HUES64 (cell line): Measurements from ENCODE around the gene LYSMD1.

Experiments used
- H3K27ac ChIP-seq: 2 replicates; pipeline ENCODE4 v1.7.0; 2013; ENCODE audit warnings: low read depth, low read length, inconsistent platforms
- H3K27me3 ChIP-seq: 2 replicates; pipeline ENCODE4 v1.6.1; 2013; ENCODE audit warnings: mild to moderate bottlenecking, low read length; ENCODE audit not compliant: insufficient read depth
- H3K36me3 ChIP-seq: 2 replicates; pipeline ENCODE4 v1.6.1; 2013; ENCODE audit warnings: mild to moderate bottlenecking, low read length; ENCODE audit not compliant: insufficient read depth
- H3K4me1 ChIP-seq: 2 replicates; pipeline ENCODE4 v1.6.1; 2013; ENCODE audit warnings: mild to moderate bottlenecking, low read length, moderate library complexity; ENCODE audit not compliant: insufficient read depth
- H3K4me3 ChIP-seq: 2 replicates; pipeline ENCODE4 v1.5.1; 2013; ENCODE audit warnings: mild to moderate bottlenecking, low read length, moderate library complexity
- H3K9ac ChIP-seq: 2 replicates; pipeline ENCODE4 v1.6.1; 2013; ENCODE audit warnings: mild to moderate bottlenecking, low read depth, low read length
- H3K9me3 ChIP-seq: 2 replicates; pipeline ENCODE4 v1.6.1; 2013; ENCODE audit warnings: low read depth, low read length; ENCODE audit not compliant: insufficient read depth
- WGBS: fragments of 150-250, 120-280 bp; methylation state at CpG from one replicate; pipeline ENCODE4 v1.1.7; 2013; ENCODE audit warnings: missing lambda C conversion rate; 5-methylcytosine and 5-hydroxymethylcytosine counted together

The LYSMD1 gene

DNA sequence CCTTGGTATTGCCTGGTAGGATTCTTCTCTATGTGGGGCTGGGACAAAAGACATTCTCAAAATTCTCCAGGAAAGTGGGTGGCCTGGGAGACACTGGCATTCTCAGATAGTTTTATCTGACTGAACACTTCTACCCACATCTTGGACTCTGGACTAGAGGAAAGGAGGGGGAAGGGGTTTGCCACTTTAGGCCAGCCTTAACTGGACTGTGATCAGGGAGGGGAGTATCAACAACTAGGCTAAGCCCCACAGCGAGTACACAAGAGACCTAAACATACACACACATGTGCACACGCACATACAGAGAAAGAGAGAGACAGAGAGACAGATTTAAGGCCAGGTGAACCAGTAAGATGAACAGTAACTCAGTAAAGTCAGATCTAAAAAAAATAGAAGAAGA, 18.0 kb downstream of the LYSMD1 start:
- WGBS: 100% methylated on average over 1 of the region's 2 CpGs
- Histone ChIP-seq H3K27ac (no peak overlapping the region), H3K4me3 (no peak overlapping the region), H3K9me3 (no peaks in the 10 kb centered on the region), H3K4me1 (peaks cover 28% of the 10 kb centered on the region), H3K27me3 (peaks cover 30% of the 10 kb centered on the region), H3K36me3 (no peaks in the 10 kb centered on the region), H3K9ac (no peak overlapping the region)

DNA sequence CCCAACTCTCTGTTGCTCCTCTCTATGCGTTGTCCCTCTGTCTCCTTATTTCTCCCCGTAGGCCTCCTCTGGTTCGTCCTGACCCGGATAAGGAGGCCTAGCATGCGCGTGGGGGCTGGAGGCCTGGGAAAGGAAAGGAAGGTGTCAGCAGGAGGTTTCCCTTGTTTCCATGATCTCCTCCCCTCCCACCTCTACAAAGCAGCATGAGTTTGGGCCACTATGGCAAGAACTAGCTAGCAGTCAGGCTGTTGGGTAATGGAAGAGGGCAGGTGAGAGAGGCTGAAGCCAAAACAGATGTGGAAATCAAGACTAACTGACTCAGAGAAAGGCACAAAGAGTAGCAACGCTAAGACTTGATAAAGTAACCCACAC, 18.6 kb downstream of the LYSMD1 start:
- peak overlapping the region; percentile 3; the same call in 1 of the 2 replicates for H3K9ac ChIP-seq
- WGBS: 10% methylated on average over 4 of the region's 7 CpGs
- peaks cover 28% of the 10 kb centered on the region for H3K4me1 ChIP-seq
- no peak overlapping the region for H3K27ac ChIP-seq
- no peaks in the 10 kb centered on the region for H3K36me3 ChIP-seq
- H3K4me3 ChIP-seq: peak overlapping the region; percentile 85
- peaks cover 30% of the 10 kb centered on the region for H3K27me3 ChIP-seq
- no peaks in the 10 kb centered on the region for H3K9me3 ChIP-seq

DNA sequence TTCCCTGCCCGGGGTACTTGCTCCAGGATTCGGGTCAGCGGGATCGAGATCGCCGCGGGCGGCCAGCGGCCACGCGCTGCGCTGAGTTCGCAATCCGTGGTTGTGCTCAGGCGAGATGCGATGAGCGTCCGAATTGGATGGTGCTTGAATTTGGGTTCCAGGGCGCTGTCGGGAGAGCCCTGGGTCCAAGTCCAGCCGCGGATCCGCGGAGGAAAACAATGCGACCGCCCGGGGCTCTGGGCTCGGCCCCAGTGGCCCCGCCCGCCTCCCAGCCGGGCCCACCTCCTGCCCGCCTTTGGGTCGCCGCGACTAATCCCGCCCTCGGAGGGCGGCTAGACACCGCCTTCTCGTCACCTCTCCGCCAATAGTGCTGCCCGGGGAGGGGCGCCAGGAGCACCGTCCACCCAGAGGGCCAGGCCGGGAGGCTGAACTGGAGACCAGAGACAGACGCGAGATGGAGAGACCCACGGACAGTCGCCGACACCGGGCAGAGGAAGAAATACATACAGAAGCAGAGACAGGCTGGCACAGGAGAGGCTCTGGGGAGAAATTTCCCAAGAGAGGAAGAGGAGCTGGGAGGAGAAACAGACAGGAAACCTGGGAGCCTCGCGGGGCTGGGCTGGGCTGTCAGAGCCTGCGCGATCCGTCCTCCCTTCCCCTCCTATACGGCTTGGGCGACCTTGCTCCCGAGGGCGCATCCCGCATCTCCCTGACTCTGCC, 19.1 kb downstream of the LYSMD1 start, which contains the start of gene SEMA6C:
Gene SEMA6C, minus strand, starts transcription at position 220 of the 720 bp plus-strand sequence. CDS start 4,010 bp downstream, outside the sequence.
- Histone ChIP-seq H3K27ac (no peak within 1 kb of the TSS), H3K9ac (peak within 1 kb of the TSS; percentile 65), H3K27me3 (peaks cover 30% of the 10 kb centered on the region), H3K9me3 (no peaks in the 10 kb centered on the region), H3K4me3 (peak within 1 kb of the TSS; percentile 85), H3K4me1 (peaks cover 28% of the 10 kb centered on the region), H3K36me3 (no peaks in the 10 kb centered on the region)
- under 1% methylated on average over 61 of the region's 61 CpGs for WGBS

DNA sequence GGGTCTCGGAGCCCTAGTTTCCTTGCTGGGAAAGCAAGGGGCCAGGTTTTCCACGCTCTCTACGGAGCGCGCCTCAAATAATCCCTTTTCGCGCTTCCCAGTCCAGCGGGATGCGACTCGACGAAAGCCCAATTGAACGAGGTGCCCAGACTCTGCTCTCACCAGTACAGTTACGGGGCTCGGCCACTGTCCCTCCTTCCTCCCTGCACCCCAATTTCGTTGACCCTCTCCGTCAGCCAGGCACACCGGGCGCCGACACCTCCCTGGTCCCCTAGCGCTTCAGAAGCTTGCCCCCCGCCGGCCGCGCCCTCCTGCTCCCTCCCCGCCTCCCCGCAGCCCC, 19.7 kb downstream of the LYSMD1 start:
- H3K27me3 ChIP-seq: peaks cover 30% of the 10 kb centered on the region
- H3K9me3 ChIP-seq: no peaks in the 10 kb centered on the region
- H3K27ac ChIP-seq: no peak overlapping the region
- peak overlapping the region; percentile 85 for H3K4me3 ChIP-seq
- peaks cover 28% of the 10 kb centered on the region for H3K4me1 ChIP-seq
- under 1% methylated on average over 26 of the region's 26 CpGs for WGBS
- peak overlapping the region; percentile 65 for H3K9ac ChIP-seq
- no peaks in the 10 kb centered on the region for H3K36me3 ChIP-seq

DNA sequence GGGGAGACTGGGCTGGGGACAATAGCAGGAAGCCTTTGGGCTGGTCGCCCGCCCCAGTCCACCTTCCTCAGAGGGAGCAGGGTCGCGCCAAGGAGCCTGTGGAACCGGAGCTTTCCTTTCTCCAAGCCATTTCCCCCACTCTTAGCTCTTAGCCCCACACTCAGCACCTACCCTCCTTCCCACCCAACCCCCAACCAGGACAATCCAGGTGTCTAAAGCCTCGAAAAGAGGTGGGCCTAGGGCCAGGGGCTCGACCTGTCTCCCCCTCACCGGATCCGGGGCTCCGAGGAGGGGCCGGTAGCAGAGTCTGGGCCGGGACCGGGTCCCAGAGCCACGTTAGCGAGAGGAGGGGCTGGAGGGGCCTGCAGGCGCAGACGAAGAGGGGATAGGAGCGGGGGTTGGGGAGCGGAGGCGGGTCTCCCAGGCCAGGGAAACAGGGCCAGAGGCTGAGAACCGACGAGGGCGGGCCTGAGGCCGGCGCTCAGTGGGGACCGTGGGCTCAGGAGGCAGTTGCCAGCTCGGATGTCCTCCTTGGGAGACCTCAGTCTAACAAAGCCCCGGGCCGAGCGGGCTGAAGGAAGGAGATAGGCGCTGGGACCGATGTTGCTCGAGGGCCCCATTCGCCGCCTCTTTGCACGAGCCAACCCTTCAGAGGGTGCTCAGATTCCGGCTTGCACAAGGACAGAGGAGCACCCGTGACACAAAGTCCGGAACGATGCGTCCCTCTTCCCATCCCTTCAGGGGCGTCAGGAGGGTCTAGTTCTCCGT, 20.2 kb downstream of the LYSMD1 start:
- Histone ChIP-seq H3K36me3 (no peaks in the 10 kb centered on the region), H3K9me3 (no peaks in the 10 kb centered on the region), H3K4me3 (peak overlapping the region; percentile 85), H3K27ac (no peak overlapping the region), H3K27me3 (peaks cover 30% of the 10 kb centered on the region), H3K9ac (peak overlapping the region; percentile 65), H3K4me1 (peaks cover 28% of the 10 kb centered on the region)
- 6% methylated on average over 43 of the region's 43 CpGs for WGBS

DNA sequence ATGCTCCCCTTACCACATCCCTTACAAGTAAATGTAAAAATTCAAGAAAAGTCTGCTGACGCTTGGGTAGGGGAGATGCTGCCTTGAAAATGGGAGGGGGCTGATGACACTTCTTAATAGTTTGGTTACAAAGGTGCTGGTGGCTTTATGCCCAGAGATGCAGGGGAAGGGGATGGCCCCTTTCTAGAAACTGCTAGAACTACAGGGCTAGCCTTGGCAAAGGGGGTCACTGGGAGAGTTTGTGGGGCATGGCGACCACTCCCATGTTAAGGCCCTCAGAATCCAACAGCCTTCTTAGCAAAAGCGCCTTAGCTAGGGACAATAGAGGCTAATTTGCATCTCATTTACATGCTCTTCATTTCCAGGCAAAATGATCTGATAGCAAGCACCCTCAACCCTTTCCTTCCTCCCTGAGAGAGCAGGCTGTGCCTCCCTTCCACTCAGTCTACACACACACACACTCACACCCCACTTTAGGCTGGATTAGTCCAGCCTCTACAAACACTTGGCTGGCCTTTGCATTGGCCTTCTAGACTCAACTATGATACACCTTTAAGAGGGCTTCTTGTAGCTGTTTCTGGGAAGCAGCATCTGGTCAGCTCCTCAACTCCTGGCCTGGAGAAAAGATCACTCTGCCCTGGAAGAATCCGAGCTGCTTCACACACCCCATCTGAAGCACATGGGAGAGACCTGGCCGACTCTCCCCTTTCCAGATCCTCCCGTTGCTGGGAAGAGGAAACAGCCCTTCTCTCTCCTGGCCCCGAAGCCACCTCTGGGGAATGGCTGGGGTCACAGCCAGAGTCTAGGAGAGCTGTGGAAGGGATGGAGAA, 21.0 kb downstream of the LYSMD1 start:
- H3K4me3 ChIP-seq: peak overlapping the region; percentile 85
- H3K27ac ChIP-seq: no peak overlapping the region
- peaks cover 5% of the 10 kb centered on the region; the same call in 1 of the 2 replicates for H3K36me3 ChIP-seq
- H3K9ac ChIP-seq: peak overlapping the region; percentile 46; the same call in 1 of the 2 replicates
- H3K27me3 ChIP-seq: peaks cover 30% of the 10 kb centered on the region
- H3K4me1 ChIP-seq: peaks cover 28% of the 10 kb centered on the region
- WGBS: 51% methylated on average over 7 of the region's 7 CpGs
- no peaks in the 10 kb centered on the region for H3K9me3 ChIP-seq

DNA sequence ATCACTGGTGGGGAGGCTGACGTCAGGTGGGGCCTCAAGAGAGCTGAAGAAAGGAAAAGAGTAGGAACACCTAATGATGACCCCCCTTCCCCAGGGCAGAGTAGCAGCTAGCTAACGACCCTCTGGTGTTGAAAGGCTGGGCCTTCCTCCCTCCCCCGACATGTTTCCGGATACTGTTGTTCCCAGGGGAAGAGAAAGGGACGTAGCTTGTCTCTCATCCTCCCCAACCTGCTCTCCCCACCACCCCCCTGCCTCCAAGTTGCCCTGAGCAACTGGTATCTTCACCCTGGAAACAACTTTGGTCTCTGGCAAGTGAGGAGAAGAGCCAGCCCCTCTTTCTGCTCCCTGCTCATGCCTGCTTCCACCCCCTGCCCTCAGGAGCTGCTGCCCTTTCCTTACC, 21.7 kb downstream of the LYSMD1 start:
- H3K27ac ChIP-seq: no peak overlapping the region
- no peaks in the 10 kb centered on the region for H3K9me3 ChIP-seq
- 45% methylated on average over 4 of the region's 5 CpGs for WGBS
- H3K27me3 ChIP-seq: peaks cover 30% of the 10 kb centered on the region
- no peak overlapping the region; the same call in 1 of the 2 replicates for H3K4me3 ChIP-seq
- H3K36me3 ChIP-seq: peaks cover 9% of the 10 kb centered on the region
- peaks cover 28% of the 10 kb centered on the region for H3K4me1 ChIP-seq
- no peak overlapping the region for H3K9ac ChIP-seq

DNA sequence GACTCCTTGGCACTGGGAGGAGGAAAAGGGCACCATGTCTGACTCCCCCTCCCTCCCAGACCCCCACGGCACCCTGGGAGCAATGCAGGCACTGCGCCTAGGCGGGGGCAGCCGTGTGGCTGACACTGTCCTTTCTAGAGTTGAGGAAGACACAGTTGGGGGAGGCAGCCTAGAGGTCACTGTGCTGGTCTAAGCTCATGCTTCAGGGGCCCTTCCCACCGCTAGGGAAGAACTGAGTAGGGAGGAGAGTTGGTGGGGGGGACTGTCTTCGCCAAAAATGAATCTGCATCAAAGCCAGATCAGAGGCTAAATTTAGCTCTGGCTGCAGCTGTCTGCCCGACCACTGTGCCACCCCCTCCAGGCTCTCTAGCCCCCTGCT, 22.7 kb downstream of the LYSMD1 start:
- no peak overlapping the region for H3K4me3 ChIP-seq
- WGBS: 55% methylated on average over 7 of the region's 7 CpGs
- no peak overlapping the region for H3K27ac ChIP-seq
- no peak overlapping the region for H3K9ac ChIP-seq
- H3K4me1 ChIP-seq: peaks cover 28% of the 10 kb centered on the region
- H3K27me3 ChIP-seq: peaks cover 24% of the 10 kb centered on the region
- H3K36me3 ChIP-seq: peaks cover 11% of the 10 kb centered on the region
- H3K9me3 ChIP-seq: no peaks in the 10 kb centered on the region

DNA sequence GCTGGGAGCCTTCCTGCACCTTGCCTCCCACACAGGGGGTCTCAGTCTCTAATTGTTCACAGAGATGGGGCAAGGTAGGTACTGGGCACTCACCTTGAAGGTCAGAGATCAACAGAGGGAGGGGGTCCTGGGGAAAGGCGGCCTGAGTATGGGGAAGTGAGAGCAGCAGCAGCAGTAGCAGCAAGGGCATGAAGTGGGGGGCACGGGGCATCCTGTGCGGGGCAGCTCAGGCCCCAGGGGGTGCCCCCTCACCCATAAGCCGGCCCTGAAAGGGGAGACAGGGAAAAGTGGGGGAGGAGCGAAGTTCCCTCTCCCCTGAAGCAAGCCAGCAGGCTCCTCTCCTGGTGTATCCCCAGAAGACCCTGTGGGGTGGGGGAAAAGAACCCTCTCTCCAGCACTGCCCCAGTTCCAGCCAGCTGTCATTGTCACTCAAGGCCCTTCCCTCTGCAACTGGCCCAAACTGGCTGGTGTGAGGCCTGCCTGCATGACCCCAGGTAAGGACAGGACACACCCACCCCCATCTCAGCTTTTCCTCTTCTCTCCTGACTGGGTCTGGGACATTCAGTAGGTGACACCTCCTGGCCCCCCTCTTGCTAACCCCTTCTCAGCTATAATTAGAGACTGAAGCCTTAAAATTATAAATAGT, 23.2 kb downstream of the LYSMD1 start:
- Histone ChIP-seq H3K36me3 (peaks cover 11% of the 10 kb centered on the region), H3K4me3 (no peak overlapping the region), H3K27me3 (peaks cover 19% of the 10 kb centered on the region), H3K9me3 (no peaks in the 10 kb centered on the region), H3K4me1 (peaks cover 28% of the 10 kb centered on the region), H3K9ac (no peak overlapping the region), H3K27ac (no peak overlapping the region)
- 93% methylated on average over 4 of the region's 5 CpGs for WGBS

DNA sequence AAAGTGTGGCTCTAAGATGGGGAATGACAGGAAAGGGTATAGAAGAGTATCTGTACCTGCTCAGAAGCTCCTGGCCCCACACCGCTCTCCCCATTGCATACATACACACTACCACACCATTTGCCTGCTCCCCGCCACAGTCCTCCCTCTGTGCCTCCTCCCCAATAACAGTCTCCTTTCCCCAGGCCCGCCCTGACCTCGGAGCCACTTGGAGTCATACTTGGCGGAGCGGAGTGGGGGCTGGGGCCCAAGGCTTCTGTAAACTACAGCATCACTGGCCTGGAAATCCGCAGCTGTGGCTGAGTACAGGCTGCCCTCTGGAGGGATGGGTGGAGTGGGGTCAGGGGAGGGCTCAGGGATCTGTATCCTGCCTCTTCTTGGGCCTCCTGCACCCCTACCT, 27.9 kb downstream of the LYSMD1 start:
- Histone ChIP-seq H3K4me3 (no peak overlapping the region), H3K4me1 (0 out of 2 replicates have a peak, but pooled peaks cover 4% of the 10 kb centered on the region), H3K9ac (no peak overlapping the region), H3K27ac (no peak overlapping the region), H3K27me3 (peaks cover 10% of the 10 kb centered on the region), H3K36me3 (peaks cover 31% of the 10 kb centered on the region), H3K9me3 (no peaks in the 10 kb centered on the region)
- WGBS: 93% methylated on average over 7 of the region's 7 CpGs
